Neural progenitor cell (in vitro differentiated cells): ENCODE measurements around the gene PRKCB. TPM values are rescaled to one million over a fixed set of nuclear protein-coding genes. Genes with fewer than 3 reads are reported as not detected.

Experiments used
- DNase-seq: peaks from one replicate; pipeline ENCODE4 v3.0.0-alpha.2; 2016; ENCODE audit warnings: low spot score
- H2AFZ ChIP-seq: fragments of 200-600 bp; sonication (generic); replicated peaks from 2 replicates; pipeline ENCODE4 v1.6.1; 2016; ENCODE audit warnings: antibody characterized with exemption
- H3F3A ChIP-seq: fragments of 200-600 bp; sonication (generic); 2 replicates; pipeline ENCODE4 v1.6.1; 2016; ENCODE audit warnings: antibody characterized with exemption, low read depth
- H3K27ac ChIP-seq: fragments of 200-600 bp; sonication (generic); 2 replicates; pipeline ENCODE4 v1.5.1; 2016; ENCODE audit warnings: mild to moderate bottlenecking
- H3K27me3 ChIP-seq: fragments of 200-600 bp; sonication (generic); 2 replicates; pipeline ENCODE4 v1.6.1; 2016; ENCODE audit warnings: mild to moderate bottlenecking, moderate library complexity
- H3K36me3 ChIP-seq: fragments of 200-600 bp; sonication (generic); 2 replicates; pipeline ENCODE4 v1.5.1; 2016
- H3K4me1 ChIP-seq: fragments of 200-600 bp; sonication (generic); 2 replicates; pipeline ENCODE4 v1.6.1; 2016; ENCODE audit warnings: mixed run types
- H3K4me2 ChIP-seq: fragments of 200-600 bp; sonication (generic); 2 replicates; pipeline ENCODE4 v1.6.1; 2016
- H3K4me3 ChIP-seq: fragments of 200-600 bp; sonication (generic); 2 replicates; pipeline ENCODE4 v1.5.1; 2016
- H3K79me2 ChIP-seq: fragments of 200-600 bp; sonication (generic); 2 replicates; pipeline ENCODE4 v1.6.1; 2016; ENCODE audit warnings: low read depth
- H3K9ac ChIP-seq: fragments of 200-600 bp; sonication (generic); 2 replicates; pipeline ENCODE4 v1.6.1; 2016
- H3K9me3 ChIP-seq: fragments of 200-600 bp; sonication (generic); 2 replicates; pipeline ENCODE4 v1.5.1; 2016; ENCODE audit warnings: low read depth
- H4K20me1 ChIP-seq: fragments of 200-600 bp; sonication (generic); 2 replicates; pipeline ENCODE4 v1.6.1; 2016; ENCODE audit warnings: low read depth
- H3K27ac Mint-ChIP-seq: 3 replicates; pipeline ENCODE4 v1.8.0; 2021; ENCODE audit warnings: mixed read lengths
- H3K27me3 Mint-ChIP-seq: 2 replicates; pipeline ENCODE4 v1.8.0; 2022; ENCODE audit warnings: low read depth, mild to moderate bottlenecking, inconsistent platforms, moderate library complexity, mixed read lengths; ENCODE audit not compliant: insufficient read depth
- H3K36me3 Mint-ChIP-seq: 3 replicates; pipeline ENCODE4 v1.8.0; 2021; ENCODE audit warnings: mixed read lengths
- H3K4me1 Mint-ChIP-seq: 3 replicates; pipeline ENCODE4 v1.8.0; 2021; ENCODE audit warnings: mixed read lengths
- H3K4me3 Mint-ChIP-seq: 3 replicates; pipeline ENCODE4 v1.8.0; 2021; ENCODE audit warnings: mild to moderate bottlenecking, moderate library complexity, mixed read lengths
- H3K9me3 Mint-ChIP-seq: 3 replicates; pipeline ENCODE4 v1.8.0; 2020; ENCODE audit warnings: mixed read lengths
- EZH2 ChIP-seq: fragments of 200-600 bp; sonication (generic); IDR thresholded peaks from 2 replicates; pipeline ENCODE4 v1.6.1; 2017; ENCODE audit warnings: antibody characterized with exemption, mild to moderate bottlenecking, moderate library complexity
- EZH2phosphoT487 ChIP-seq: fragments of 200-600 bp; sonication (generic); IDR thresholded peaks from 2 replicates; pipeline ENCODE4 v1.6.1; 2017; ENCODE audit warnings: antibody characterized with exemption
- total RNA-seq: library from RNA; depleted of rRNA; stranded (reverse); fragments of >200 nt; gene quantifications from 2 replicates; pipeline ENCODE4 v1.2.3, GENCODE V29; 2015; ENCODE audit warnings: low replicate concordance
- TF ChIP-seq, protein P1 (sequence below): fragments of 200-600 bp; sonication (generic); IDR thresholded peaks from 2 replicates; pipeline ENCODE4 v1.5.1; 2017; ENCODE audit warnings: antibody characterized with exemption, mild to moderate bottlenecking

PRKCB gene
- total RNA-seq, 1 donor from 2014 or later, result 9.5 TPM

GRCh38 chr16:24165273-24165672, 329.5 kb downstream of the PRKCB start:
- Mint-ChIP-seq H3K27me3 (peaks cover 6% of the 10 kb centered on the region), H3K27ac (no peak overlapping the region), H3K9me3 (no peaks in the 10 kb centered on the region), H3K4me3 (no peak overlapping the region), H3K36me3 (no peaks in the 10 kb centered on the region), H3K4me1 (peaks cover 11% of the 10 kb centered on the region)
- Histone ChIP-seq H3K27me3 (no peaks in the 10 kb centered on the region), H3K27ac (no peak overlapping the region), H3K79me2 (no peaks in the 10 kb centered on the region), H3F3A (no peaks in the 10 kb centered on the region), H3K36me3 (no peaks in the 10 kb centered on the region), H3K4me1 (peaks cover 13% of the 10 kb centered on the region), H3K9me3 (no peaks in the 10 kb centered on the region), H3K4me3 (no peak overlapping the region), H3K4me2 (no peak overlapping the region), H4K20me1 (no peaks in the 10 kb centered on the region), H3K9ac (no peak overlapping the region), H2AFZ (no peak overlapping the region)
- DNase-seq, result no peak
- no peak for TF ChIP-seq EZH2phosphoT487
- TF ChIP-seq, protein P1, sequence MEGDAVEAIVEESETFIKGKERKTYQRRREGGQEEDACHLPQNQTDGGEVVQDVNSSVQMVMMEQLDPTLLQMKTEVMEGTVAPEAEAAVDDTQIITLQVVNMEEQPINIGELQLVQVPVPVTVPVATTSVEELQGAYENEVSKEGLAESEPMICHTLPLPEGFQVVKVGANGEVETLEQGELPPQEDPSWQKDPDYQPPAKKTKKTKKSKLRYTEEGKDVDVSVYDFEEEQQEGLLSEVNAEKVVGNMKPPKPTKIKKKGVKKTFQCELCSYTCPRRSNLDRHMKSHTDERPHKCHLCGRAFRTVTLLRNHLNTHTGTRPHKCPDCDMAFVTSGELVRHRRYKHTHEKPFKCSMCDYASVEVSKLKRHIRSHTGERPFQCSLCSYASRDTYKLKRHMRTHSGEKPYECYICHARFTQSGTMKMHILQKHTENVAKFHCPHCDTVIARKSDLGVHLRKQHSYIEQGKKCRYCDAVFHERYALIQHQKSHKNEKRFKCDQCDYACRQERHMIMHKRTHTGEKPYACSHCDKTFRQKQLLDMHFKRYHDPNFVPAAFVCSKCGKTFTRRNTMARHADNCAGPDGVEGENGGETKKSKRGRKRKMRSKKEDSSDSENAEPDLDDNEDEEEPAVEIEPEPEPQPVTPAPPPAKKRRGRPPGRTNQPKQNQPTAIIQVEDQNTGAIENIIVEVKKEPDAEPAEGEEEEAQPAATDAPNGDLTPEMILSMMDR, result no peak
- no peak for TF ChIP-seq EZH2

GRCh38 chr16:24166661-24167528, 331.1 kb downstream of the PRKCB start:
- Histone ChIP-seq H4K20me1 (no peaks in the 10 kb centered on the region), H3K27me3 (no peaks in the 10 kb centered on the region), H3F3A (no peaks in the 10 kb centered on the region), H3K9ac (no peak overlapping the region), H3K4me1 (peaks cover 13% of the 10 kb centered on the region), H2AFZ (no peak overlapping the region), H3K9me3 (no peaks in the 10 kb centered on the region), H3K36me3 (no peaks in the 10 kb centered on the region), H3K4me3 (no peak overlapping the region), H3K4me2 (no peak overlapping the region), H3K79me2 (no peaks in the 10 kb centered on the region), H3K27ac (no peak overlapping the region)
- Mint-ChIP-seq H3K27ac (no peak overlapping the region), H3K4me3 (no peak overlapping the region), H3K4me1 (peaks cover 11% of the 10 kb centered on the region), H3K9me3 (no peaks in the 10 kb centered on the region), H3K36me3 (no peaks in the 10 kb centered on the region), H3K27me3 (peaks cover 10% of the 10 kb centered on the region)
- DNase-seq, result no peak
- TF ChIP-seq, protein P1, result no peak
- no peak for TF ChIP-seq EZH2phosphoT487
- no peak for TF ChIP-seq EZH2

GRCh38 chr16:24168856-24169255, 333.1 kb downstream of the PRKCB start:
- H3K27me3 Mint-ChIP-seq, result peaks cover 12% of the 10 kb centered on the region
- Histone ChIP-seq H3K27ac (no peak overlapping the region), H3K27me3 (no peaks in the 10 kb centered on the region), H4K20me1 (no peaks in the 10 kb centered on the region), H3K9ac (no peak overlapping the region), H3K4me2 (no peak overlapping the region), H2AFZ (no peak overlapping the region), H3K4me3 (no peak overlapping the region), H3K36me3 (no peaks in the 10 kb centered on the region), H3K9me3 (no peaks in the 10 kb centered on the region), H3K4me1 (peaks cover 7% of the 10 kb centered on the region), H3K79me2 (no peaks in the 10 kb centered on the region), H3F3A (no peaks in the 10 kb centered on the region)
- TF ChIP-seq EZH2, result no peak
- TF ChIP-seq EZH2phosphoT487, result no peak
- TF ChIP-seq, protein P1, result no peak
- DNase-seq, result no peak
- peaks cover 6% of the 10 kb centered on the region for H3K4me1 Mint-ChIP-seq
- no peaks in the 10 kb centered on the region for H3K9me3 Mint-ChIP-seq
- no peaks in the 10 kb centered on the region for H3K36me3 Mint-ChIP-seq
- no peak overlapping the region for H3K4me3 Mint-ChIP-seq
- H3K27ac Mint-ChIP-seq, result no peak overlapping the region
